HG02885 (cell line): ENCODE measurements around the gene CIC.
"Not testable (repeated sequence)": the region's sequence is repeated elsewhere in the genome, so short reads cannot be mapped to it uniquely, and the experiment has no call there.

Experiments
- ATAC-seq: cut with Tn5 transposase; IDR thresholded peaks from one replicate; pipeline ENCODE4 v1.9.1; 2021; ENCODE audit warnings: mild to moderate bottlenecking; ENCODE audit not compliant: unreplicated experiment, poor library complexity

The CIC gene

GRCh38 chr19:42254089-42254849 is 14.8 kb upstream of the CIC start:
- peak; percentile 35 for ATAC-seq

GRCh38 chr19:42254850-42255765 is 13.9 kb upstream of the CIC start, which contains the start of gene ERF:
Gene ERF, minus strand, starts transcription at chr19:42255128. Its CDS starts 129 bp downstream, at chr19:42254999.
- peak; percentile 70 for ATAC-seq

- ATAC-seq, result no peak
Observed at GRCh38 chr19:42255766-42256745, 13.0 kb upstream of the CIC start.

DNA sequence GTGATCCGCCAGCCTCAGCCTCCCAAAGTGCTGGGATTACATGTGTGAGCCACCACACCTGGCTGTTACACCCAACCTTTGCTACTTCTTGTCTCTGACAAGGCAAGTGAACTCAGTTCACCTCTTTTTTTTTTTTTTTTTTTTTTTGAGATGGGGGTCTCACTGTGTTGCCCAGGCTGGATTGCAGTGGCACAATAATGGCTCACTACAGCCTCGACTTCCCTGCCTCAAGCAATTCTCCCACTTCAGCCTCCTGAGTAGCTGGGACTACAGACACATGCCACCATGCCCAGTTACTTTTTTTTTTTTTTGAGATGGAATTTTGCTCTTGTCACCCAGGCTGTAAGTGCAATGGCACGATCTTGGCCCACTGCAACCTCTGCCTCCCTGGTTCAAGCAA is 11.2 kb upstream of the CIC start:
- not testable (repeated sequence) for ATAC-seq

GRCh38 chr19:42261763-42262162 is 7.3 kb upstream of the CIC start:
- no peak for ATAC-seq

DNA sequence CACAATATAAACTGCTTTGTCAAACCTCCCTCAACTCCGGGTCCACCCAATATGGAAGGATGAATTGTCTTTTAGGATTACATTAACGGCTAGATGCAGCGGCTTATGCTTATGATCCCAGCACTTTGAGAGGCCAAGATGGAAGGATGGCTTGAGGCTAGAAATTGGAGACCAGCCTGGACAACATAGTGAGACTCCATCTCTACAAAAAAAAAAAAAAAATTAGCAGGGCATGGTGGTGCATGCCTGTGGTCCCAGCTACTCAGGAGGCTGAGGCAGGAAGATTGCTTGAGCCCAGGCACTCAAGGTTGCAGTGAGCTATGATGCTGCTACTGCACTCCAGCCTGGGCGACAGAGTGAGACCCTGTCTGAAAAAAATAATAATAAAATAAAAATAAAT is 2.9 kb upstream of the CIC start:
- not testable (repeated sequence) for ATAC-seq

GRCh38 chr19:42266928-42267603 is 2.0 kb upstream of the CIC start:
- ATAC-seq, result not testable (repeated sequence)

DNA sequence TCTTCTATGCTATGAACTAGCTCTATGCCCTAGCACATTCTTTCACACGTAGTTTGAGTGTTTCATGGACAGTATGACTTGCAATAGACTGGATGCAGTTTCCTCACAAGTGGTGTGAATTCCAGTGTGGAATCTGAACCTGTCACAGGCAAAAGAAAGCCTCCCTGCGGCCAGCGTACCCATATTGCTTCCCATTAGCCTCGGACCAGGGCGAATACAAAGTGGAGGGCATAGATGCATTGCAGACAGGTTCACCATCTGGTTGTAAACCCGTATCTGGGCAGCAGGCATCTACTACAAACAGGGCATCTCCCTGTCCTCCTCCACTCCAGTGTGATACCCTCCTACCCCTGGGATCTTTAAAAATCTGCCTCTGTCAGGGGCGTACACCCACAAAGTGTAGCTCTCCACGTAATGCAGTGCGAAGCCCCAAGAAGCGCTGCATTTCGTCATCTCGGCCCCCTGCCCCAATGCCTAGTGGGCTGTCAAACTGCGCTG is 1.4 kb upstream of the CIC start:
- no peak for ATAC-seq

DNA sequence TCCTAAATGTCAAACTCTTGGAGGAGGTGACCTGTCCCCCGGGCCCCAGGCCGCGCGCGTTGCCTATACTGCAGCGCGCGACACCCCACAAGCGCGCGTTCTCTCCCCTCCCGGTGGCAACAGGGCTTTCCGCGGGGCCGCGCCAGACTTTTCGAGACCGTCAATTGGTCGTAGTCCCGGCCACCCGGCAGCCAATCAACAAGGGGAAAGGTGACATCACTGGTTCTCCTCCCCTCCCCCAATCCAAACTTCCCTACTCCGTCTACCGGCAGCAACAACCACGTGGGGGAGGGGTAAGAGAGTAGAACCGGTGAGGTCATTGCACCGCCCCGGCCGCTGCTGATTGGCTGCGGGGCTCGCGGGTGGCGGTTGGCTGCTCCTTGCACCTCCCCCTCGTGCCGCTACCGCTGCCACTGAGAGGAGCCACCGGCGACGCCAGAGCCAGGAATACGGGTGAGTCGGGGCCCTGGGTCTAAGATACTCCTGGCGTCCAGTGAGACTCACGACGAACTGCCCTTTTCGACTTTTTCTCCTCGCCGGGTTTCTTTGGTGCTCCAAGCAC is 829 bp upstream of the CIC start:
- ATAC-seq, result peak; percentile 54

GRCh38 chr19:42269478-42270345 is 660 bp downstream of the CIC start:
- ATAC-seq, result no peak

DNA sequence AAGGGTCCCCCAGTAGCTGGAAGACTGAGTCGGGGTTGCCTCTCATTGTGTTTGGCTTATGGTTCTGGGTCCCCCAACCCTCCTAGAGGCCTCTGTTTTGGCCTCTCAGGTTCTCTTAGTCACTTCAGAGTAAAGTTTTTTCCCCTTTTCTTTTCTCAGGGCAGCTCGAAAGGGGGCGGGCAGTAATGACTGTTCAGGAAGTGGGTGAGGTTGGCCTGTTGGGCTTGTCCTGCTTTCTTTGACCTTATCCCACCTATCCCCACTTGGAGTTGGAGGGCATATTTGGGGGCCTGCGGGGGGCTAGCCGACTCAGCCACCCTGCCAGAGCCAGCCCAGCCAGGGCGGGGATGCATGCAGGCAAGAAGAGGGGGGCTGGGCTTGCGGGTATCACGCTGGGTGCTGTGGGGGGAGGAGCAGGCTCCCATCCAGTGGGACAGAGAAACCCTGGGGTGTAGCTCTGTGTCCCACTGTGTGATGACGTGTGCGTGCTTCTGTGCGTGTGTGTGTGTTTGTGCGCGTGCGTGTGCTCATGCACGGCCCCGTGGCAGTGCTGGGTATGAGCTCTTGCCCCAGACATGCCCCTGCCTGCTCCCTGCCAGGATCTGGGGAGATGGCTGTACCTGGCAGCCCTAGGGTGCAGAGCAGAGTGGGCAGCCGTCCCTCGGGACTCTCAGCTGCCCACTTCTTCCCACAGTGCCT is 1.4 kb downstream of the CIC start:
- ATAC-seq, result no peak

- no peak for ATAC-seq
Observed at GRCh38 chr19:42271045-42271419, 2.0 kb downstream of the CIC start.

DNA sequence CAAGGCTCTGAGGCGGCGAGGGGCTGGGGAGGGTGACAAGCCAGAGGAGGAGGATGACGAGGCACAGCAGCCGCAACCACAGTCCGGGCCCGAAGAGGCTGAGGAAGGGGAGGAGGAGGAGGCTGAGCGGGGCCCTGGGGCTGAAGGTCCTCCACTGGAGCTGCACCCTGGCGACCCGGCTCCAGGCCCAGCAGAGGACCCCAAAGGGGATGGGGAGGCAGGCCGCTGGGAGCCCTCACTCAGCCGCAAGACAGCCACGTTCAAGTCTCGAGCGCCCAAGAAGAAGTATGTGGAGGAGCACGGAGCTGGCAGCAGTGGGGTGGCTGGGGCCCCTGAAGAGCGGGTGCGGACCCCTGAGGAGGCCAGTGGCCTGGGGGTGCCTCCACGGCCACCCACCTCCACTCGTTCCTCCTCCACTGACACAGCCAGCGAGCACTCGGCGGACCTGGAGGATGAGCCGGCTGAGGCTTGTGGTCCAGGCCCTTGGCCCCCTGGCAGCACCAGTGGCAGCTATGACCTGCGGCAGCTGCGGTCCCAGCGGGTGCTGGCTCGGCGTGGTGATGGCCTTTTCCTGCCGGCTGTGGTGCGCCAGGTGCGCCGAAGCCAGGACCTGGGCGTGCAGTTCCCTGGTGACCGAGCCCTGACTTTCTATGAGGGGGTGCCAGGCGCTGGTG is 2.9 kb downstream of the CIC start:
- no peak for ATAC-seq

GRCh38 chr19:42272535-42272897 is 3.5 kb downstream of the CIC start:
- no peak for ATAC-seq

- ATAC-seq, result no peak
Observed at GRCh38 chr19:42272989-42273406, 3.9 kb downstream of the CIC start.

- ATAC-seq, result no peak
Observed at GRCh38 chr19:42273407-42274064, 4.5 kb downstream of the CIC start.
